Endodermal cell (in vitro differentiated cells): ENCODE results near the gene NKD1. TPM values are rescaled to one million over a fixed set of nuclear protein-coding genes. Genes with fewer than 3 reads are reported as not detected.

Experiments
- DNase-seq: peaks from one replicate; pipeline ENCODE4 v3.0.0-alpha.2; 2017
- H3K27ac ChIP-seq: 2 replicates; pipeline ENCODE4 v1.5.1; 2013; ENCODE audit warnings: mild to moderate bottlenecking, low read depth, low read length, moderate library complexity
- H3K27me3 ChIP-seq: 2 replicates; pipeline ENCODE4 v1.6.1; 2013; ENCODE audit warnings: mild to moderate bottlenecking, low read length, moderate library complexity; ENCODE audit not compliant: insufficient read depth, control insufficient read depth, poor library complexity, severe bottlenecking
- H3K36me3 ChIP-seq: 2 replicates; pipeline ENCODE4 v1.7.0; 2013; ENCODE audit warnings: mild to moderate bottlenecking, low read length, moderate library complexity; ENCODE audit not compliant: control insufficient read depth, insufficient read depth
- H3K4me1 ChIP-seq: one replicate; pipeline ENCODE4 v1.7.0; 2013; ENCODE audit warnings: low read length; ENCODE audit not compliant: control insufficient read depth, insufficient read depth
- H3K4me3 ChIP-seq: 2 replicates; pipeline ENCODE4 v1.5.1; 2013; ENCODE audit warnings: mild to moderate bottlenecking, low read length, moderate library complexity
- H3K9ac ChIP-seq: 2 replicates; pipeline ENCODE4 v1.6.1; 2013; ENCODE audit warnings: mild to moderate bottlenecking, low read length, moderate library complexity; ENCODE audit not compliant: poor library complexity, severe bottlenecking; ENCODE audit errors: extremely low read depth
- H3K9me3 ChIP-seq: 2 replicates; pipeline ENCODE4 v1.6.1; 2013; ENCODE audit warnings: mild to moderate bottlenecking, low read length, moderate library complexity; ENCODE audit not compliant: control insufficient read depth
- H3K27ac Mint-ChIP-seq: 2 replicates; pipeline ENCODE4 v1.8.0; 2020; ENCODE audit warnings: mixed read lengths
- H3K27me3 Mint-ChIP-seq: 2 replicates; pipeline ENCODE4 v1.8.0; 2021; ENCODE audit warnings: mild to moderate bottlenecking, mixed read lengths; ENCODE audit not compliant: insufficient read depth
- H3K36me3 Mint-ChIP-seq: 2 replicates; pipeline ENCODE4 v1.8.0; 2020; ENCODE audit warnings: low read depth, mixed read lengths
- H3K4me1 Mint-ChIP-seq: 2 replicates; pipeline ENCODE4 v1.8.0; 2020; ENCODE audit warnings: mixed read lengths
- H3K4me3 Mint-ChIP-seq: 2 replicates; pipeline ENCODE4 v1.8.0; 2020; ENCODE audit warnings: mild to moderate bottlenecking, moderate library complexity, mixed read lengths
- H3K9me3 Mint-ChIP-seq: 2 replicates; pipeline ENCODE4 v1.8.0; 2020; ENCODE audit warnings: mild to moderate bottlenecking, mixed read lengths
- CTCF ChIP-seq: fragments of 200-600 bp; sonication (generic); conservative IDR thresholded peaks from 2 replicates; pipeline ENCODE4 v1.5.0; 2021; ENCODE audit warnings: antibody characterized with exemption, mild to moderate bottlenecking
- WGBS, 2 experiments: methylation state at CpG; one replicate each; pipeline versions ENCODE4 v1.1.5 to v1.1.7; 2013; ENCODE audit warnings: missing lambda C conversion rate in 2 of 2, mixed read lengths in 1 of 2; ENCODE audit not compliant: insufficient coverage in 1 of 2, insufficient read length in 1 of 2; 5-methylcytosine and 5-hydroxymethylcytosine counted together
- total RNA-seq, 2 donors: library from RNA; stranded (reverse); fragmentation: NEBNext Ultra II Directional in 1 of 2; extraction: Animal tissue kit (Norgen Biotek cat#: 25700) in 1 of 2; gene quantifications; 2 replicates in 1 of 2; 3 replicates in 1 of 2; pipeline ENCODE4 v1.2.1, GENCODE V29; 2021

The NKD1 gene
- total RNA-seq, 2 donors from 2014 or later, result 7.0 to 9.5 TPM

GRCh38 chr16:50539822-50540710, 8.1 kb upstream of the NKD1 start:
- Mint-ChIP-seq H3K9me3 (peaks cover 5% of the 10 kb centered on the region), H3K27me3 (peaks cover 2% of the 10 kb centered on the region), H3K4me1 (peaks cover 27% of the 10 kb centered on the region), H3K27ac (no peak overlapping the region), H3K36me3 (no peaks in the 10 kb centered on the region), H3K4me3 (no peak overlapping the region)
- Histone ChIP-seq H3K9ac (no peak overlapping the region), H3K9me3 (no peaks in the 10 kb centered on the region), H3K4me3 (no peak overlapping the region), H3K4me1 (peaks cover 6% of the 10 kb centered on the region), H3K36me3 (no peaks in the 10 kb centered on the region), H3K27me3 (no peaks in the 10 kb centered on the region), H3K27ac (no peak overlapping the region)
- TF ChIP-seq CTCF, result peak; percentile 68
- peak; percentile 76 for DNase-seq
- WGBS, 2 experiments, result 79 to 82% methylated on average over 14 to 23 of the region's 23 CpGs

GRCh38 chr16:50540711-50541007, 7.5 kb upstream of the NKD1 start:
- Histone ChIP-seq H3K36me3 (no peaks in the 10 kb centered on the region), H3K4me1 (peaks cover 10% of the 10 kb centered on the region), H3K4me3 (no peak overlapping the region), H3K9me3 (no peaks in the 10 kb centered on the region), H3K9ac (no peak overlapping the region), H3K27ac (no peak overlapping the region), H3K27me3 (no peaks in the 10 kb centered on the region)
- H3K9me3 Mint-ChIP-seq, result peaks cover 4% of the 10 kb centered on the region
- H3K4me3 Mint-ChIP-seq, result no peak overlapping the region
- H3K36me3 Mint-ChIP-seq, result no peaks in the 10 kb centered on the region
- H3K4me1 Mint-ChIP-seq, result peaks cover 32% of the 10 kb centered on the region
- 94 to 95% methylated on average over 3 of the region's 3 CpGs for WGBS, 2 experiments
- TF ChIP-seq CTCF, result no peak
- H3K27ac Mint-ChIP-seq, result no peak overlapping the region
- H3K27me3 Mint-ChIP-seq, result no peaks in the 10 kb centered on the region
- no peak for DNase-seq

GRCh38 chr16:50542703-50543102, 5.5 kb upstream of the NKD1 start:
- H3K27me3 Mint-ChIP-seq, result no peaks in the 10 kb centered on the region
- H3K27me3 ChIP-seq, result no peaks in the 10 kb centered on the region
- 92 to 97% methylated on average over 2 to 3 of the region's 3 CpGs for WGBS, 2 experiments

More at GRCh38 chr16:50542703-50543102, 5.5 kb upstream of the NKD1 start:
- Mint-ChIP-seq H3K27ac (no peak overlapping the region), H3K9me3 (peaks cover 4% of the 10 kb centered on the region), H3K4me3 (no peak overlapping the region), H3K36me3 (no peaks in the 10 kb centered on the region), H3K4me1 (peaks cover 33% of the 10 kb centered on the region)
- Histone ChIP-seq H3K9me3 (no peaks in the 10 kb centered on the region), H3K27ac (no peak overlapping the region), H3K4me3 (no peak overlapping the region), H3K36me3 (no peaks in the 10 kb centered on the region), H3K4me1 (peaks cover 10% of the 10 kb centered on the region), H3K9ac (no peak overlapping the region)
- no peak for DNase-seq
- TF ChIP-seq CTCF, result no peak
